Psoas muscle (tissue), 8 donors: ENCODE measurements around the gene JAM3. TPM values are rescaled to one million over a fixed set of nuclear protein-coding genes. Genes with fewer than 3 reads are reported as not detected.

Source experiments
- ATAC-seq, 4 donors: fragments of 200-7000 bp; cut with Tn5 transposase; one replicate each; pipeline ENCODE4 v1.9.1; 2020; ENCODE audit warnings: moderate library complexity in 3 of 4, mild to moderate bottlenecking in 2 of 4
- DNase-seq, 2 donors: peaks; one replicate each; pipeline ENCODE4 v3.0.0-alpha.2; 2020
- H3K27ac ChIP-seq: fragments of 200-600 bp; one replicate; pipeline ENCODE4 v1.8.0; 2022
- H3K27me3 ChIP-seq, 3 donors: fragments of 200-600 bp in 1 of 3; one replicate each; pipeline versions ENCODE4 v1.6.1 to v1.8.0; 2013 to 2022; ENCODE audit warnings: low read length in 2 of 3, mild to moderate bottlenecking in 2 of 3, moderate library complexity in 1 of 3; ENCODE audit not compliant: insufficient read depth in 3 of 3
- H3K36me3 ChIP-seq, 2 donors: fragments of 200-600 bp in 1 of 2; one replicate each; pipeline versions ENCODE4 v1.6.1 to v1.8.0; 2013 to 2022; ENCODE audit warnings: low read depth in 1 of 2, mild to moderate bottlenecking in 1 of 2, moderate library complexity in 1 of 2; ENCODE audit not compliant: insufficient read depth in 1 of 2
- H3K4me1 ChIP-seq: fragments of 200-600 bp; one replicate; pipeline ENCODE4 v1.8.0; 2022
- H3K4me3 ChIP-seq: fragments of 200-600 bp; one replicate; pipeline ENCODE4 v1.8.0; 2022; ENCODE audit warnings: mild to moderate bottlenecking
- H3K9me3 ChIP-seq: fragments of 200-600 bp; one replicate; pipeline ENCODE4 v1.8.0; 2022
- CTCF ChIP-seq: fragments of 200-600 bp; IDR thresholded peaks from one replicate; pipeline ENCODE4 v1.8.0; 2022; ENCODE audit warnings: antibody characterized with exemption
- WGBS, 3 donors: extraction: QIAGEN DNeasy Blood & Tissue Kit; methylation state at CpG; one replicate each; pipeline versions ENCODE4 v1.1.6 to v1.1.7; 2013; 5-methylcytosine and 5-hydroxymethylcytosine counted together
- intact Hi-C, 2 donors: fragments of 100-400 bp; cut with DNase I; formaldehyde crosslinking; loops; one replicate each; pipeline versions ENCODE4 v1.11.0 to v1.14.2; 2022
- polyA plus RNA-seq, 3 donors: library from polyadenylated mRNA; stranded (reverse); fragments of 200-250 nt; gene quantifications; one replicate each; pipeline ENCODE4 v1.2.3, GENCODE V29; 2013
- total RNA-seq, 4 donors: library from RNA; stranded (reverse); fragmentation: NEBNext Ultra II Directional in 2 of 4; extraction: Animal tissue kit (Norgen Biotek cat#: 25700) in 2 of 4; gene quantifications; one replicate each; pipeline versions ENCODE4 v1.2.1 to v1.2.4, GENCODE V29; 2021 to 2023
- donor health status: healthy with polysubstance abuse.
- donor health status: DM: no; HTN: no; CAD: no; lungs with moderate emphysema.
- donor health status: Bipolar disorder and iron deficiency.
- donor health status: healthy.
- donor health status: DM: yes; HTN: yes; CAD: no.
- donor health status: DM: no; HTN: no; CAD: no.
- donor health status: DM: no; HTN: no; CAD: no.
- donor health status: DM: yes; HTN: yes; CAD: no.

The JAM3 gene
- total and polyA plus RNA-seq, 7 donors, result 2.4 to 12.7 (median 5.8) TPM

- TF ChIP-seq CTCF, result no peak
- Histone ChIP-seq H3K27me3 (no peaks in the 10 kb centered on the region), H3K4me1 (peaks cover 32% of the 10 kb centered on the region), H3K36me3 (no peaks in the 10 kb centered on the region), H3K4me3 (no peak overlapping the region), H3K27ac (no peak overlapping the region), H3K9me3 (no peaks in the 10 kb centered on the region)
- WGBS, 3 donors, result 88 to 94% (median 88%) methylated on average over 8 of the region's 8 CpGs
- ATAC-seq (no peak), DNase-seq (no peak)
- intact Hi-C loops, result loop anchor here in 1 of 2 donors (5.0 kb wide), 1 partner anchor 74 kb away; no protein-coding TSS in a partner anchor
Observed at GRCh38 chr11:134041349-134041748, 27.5 kb upstream of the JAM3 start.

GRCh38 chr11:134041791-134042696 is 26.8 kb upstream of the JAM3 start:
- DNase-seq, result no peak
- no peak overlapping the region for H3K4me3 ChIP-seq
- no peaks in the 10 kb centered on the region for H3K9me3 ChIP-seq
- no peak overlapping the region for H3K27ac ChIP-seq
- no peaks in the 10 kb centered on the region for H3K27me3 ChIP-seq
- WGBS, 3 donors, result 88 to 92% (median 90%) methylated on average over 30 of the region's 30 CpGs
- H3K36me3 ChIP-seq, result no peaks in the 10 kb centered on the region
- H3K4me1 ChIP-seq, result peaks cover 33% of the 10 kb centered on the region
- no peak for TF ChIP-seq CTCF
- ATAC-seq, result no peak
- intact Hi-C loops, result loop anchor here in 1 of 2 donors (5.0 kb wide), 1 partner anchor 75 kb away; no protein-coding TSS in a partner anchor

- intact Hi-C loops, result loop anchor here (2.0 to 5.0 kb wide), 2 partner anchors 77 to 117 kb away; no protein-coding TSS in a partner anchor
- no peak overlapping the region for H3K4me3 ChIP-seq
- ATAC-seq, result no peak
- H3K27ac ChIP-seq, result no peak overlapping the region
- WGBS, 3 donors, result 94 to 96% (median 95%) methylated on average over 9 of the region's 9 CpGs
- H3K4me1 ChIP-seq, result peaks cover 29% of the 10 kb centered on the region
- no peaks in the 10 kb centered on the region for H3K36me3 ChIP-seq
- DNase-seq, result no peak
- no peaks in the 10 kb centered on the region for H3K9me3 ChIP-seq
- H3K27me3 ChIP-seq, result peaks cover 0 to under 1% (median 0%) of the 10 kb centered on the region in 3 donors
- no peak for TF ChIP-seq CTCF
Observed at GRCh38 chr11:134043821-134044420, 25.0 kb upstream of the JAM3 start.

GRCh38 chr11:134044514-134045284 is 24.2 kb upstream of the JAM3 start:
- Histone ChIP-seq H3K4me3 (no peak overlapping the region), H3K9me3 (no peaks in the 10 kb centered on the region), H3K27me3 (peaks cover 0 to 2% (median 0%) of the 10 kb centered on the region in 3 donors), H3K36me3 (no peaks in the 10 kb centered on the region), H3K4me1 (peaks cover 22% of the 10 kb centered on the region), H3K27ac (no peak overlapping the region)
- no peak for TF ChIP-seq CTCF
- intact Hi-C loops, result loop anchor here (1.0 to 5.0 kb wide), 4 partner anchors 26 to 118 kb away; no protein-coding TSS in a partner anchor
- ATAC-seq (no peak), DNase-seq (no peak)
- WGBS, 3 donors, result 87 to 89% (median 88%) methylated on average over 16 of the region's 16 CpGs
